SK-N-MC (cell line): ENCODE measurements around the gene TMEM156.

Experiments
- EZH2 ChIP-seq: fragments of 200-600 bp; sonication (generic); IDR thresholded peaks from one replicate; pipeline ENCODE4 v1.6.1; 2017; ENCODE audit warnings: antibody characterized with exemption
- FOXP2 ChIP-seq: optimal IDR thresholded peaks from 2 replicates; pipeline ENCODE3; 2011; ENCODE audit warnings: mild to moderate bottlenecking, moderate library complexity; ENCODE audit not compliant: insufficient read depth; ENCODE audit errors: extremely low read length, control extremely low read depth
- POLR2AphosphoS5 ChIP-seq: IDR thresholded peaks from 2 replicates; pipeline ENCODE4 v1.6.1; 2012; ENCODE audit warnings: mild to moderate bottlenecking, low read depth, low read length, borderline replicate concordance

DNA sequence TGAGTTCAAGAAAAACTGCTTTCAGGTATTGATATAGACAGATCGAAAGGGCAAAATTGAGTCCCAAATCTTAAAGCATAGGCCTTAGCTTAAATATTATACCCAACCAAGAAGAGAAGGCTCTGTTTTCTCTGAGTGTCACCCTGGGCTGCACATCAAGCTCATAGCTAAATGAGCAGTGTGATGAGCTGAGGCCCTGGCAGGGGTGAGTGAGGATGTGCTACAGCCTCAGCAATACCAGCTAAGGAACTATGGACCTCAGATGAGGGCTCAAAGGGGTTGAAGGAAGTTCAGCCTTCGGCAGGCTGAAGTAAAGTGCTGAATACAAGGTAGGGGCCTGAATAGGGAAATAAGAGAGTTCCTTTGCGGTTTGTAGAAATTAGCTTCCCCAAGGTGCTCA, 85.3 kb downstream of the TMEM156 start:
- TF ChIP-seq FOXP2 = no peak
- TF ChIP-seq EZH2 = no peak
- TF ChIP-seq POLR2AphosphoS5 = no peak
